GM15510 (cell line): ENCODE data around the gene MRM3.

ENCODE experiments used
- POLR2A ChIP-seq: IDR thresholded peaks from 3 replicates; pipeline ENCODE4 v1.6.1; 2011; ENCODE audit warnings: borderline replicate concordance; ENCODE audit not compliant: insufficient read length; ENCODE audit errors: extremely low read depth

Gene MRM3

GRCh38 chr17:830950-831349, 48.8 kb downstream of the MRM3 start:
- no peak for TF ChIP-seq POLR2A

GRCh38 chr17:834136-834535, 52.0 kb downstream of the MRM3 start:
- TF ChIP-seq POLR2A, result no peak

- TF ChIP-seq POLR2A, result no peak
Measured at GRCh38 chr17:835263-835662, 53.1 kb downstream of the MRM3 start.

- TF ChIP-seq POLR2A, result no peak
Measured at GRCh38 chr17:836151-836550, 54.0 kb downstream of the MRM3 start.

GRCh38 chr17:838486-838885, 56.3 kb downstream of the MRM3 start:
- TF ChIP-seq POLR2A, result no peak

GRCh38 chr17:841313-841712, 59.2 kb downstream of the MRM3 start:
- TF ChIP-seq POLR2A, result no peak
